Activated CD8-positive, alpha-beta memory T cell treated with anti-CD3 and anti-CD28 coated beads, Interleukin-2, amount 50 U/mL, for 1 hour (primary cell): Measurements from ENCODE around the gene JARID2.

ENCODE experiments used
- DNase-seq: peaks from one replicate; pipeline ENCODE4 v3.0.0-alpha.2; 2020; ENCODE audit errors: extremely low read depth

Gene JARID2

DNA sequence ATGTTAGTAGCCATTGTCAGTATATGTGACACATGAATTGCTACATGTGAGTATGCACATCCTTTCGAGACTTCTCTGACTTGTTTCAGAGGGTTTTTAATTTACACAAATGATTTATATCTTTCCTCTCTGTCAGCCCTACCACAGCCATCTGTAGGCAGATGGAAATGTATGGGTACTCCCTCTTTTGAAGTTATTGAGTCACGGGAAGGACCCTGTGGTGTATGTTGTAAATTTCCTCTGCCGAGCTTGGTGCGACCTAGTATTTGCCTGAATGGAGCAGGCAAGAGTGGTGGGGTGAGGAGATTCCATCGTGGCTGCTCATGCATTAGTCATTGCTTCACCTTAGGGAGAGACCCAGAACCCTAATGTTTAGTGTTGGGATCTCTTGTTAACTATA, 171.9 kb downstream of the JARID2 start:
- no peak for DNase-seq

DNA sequence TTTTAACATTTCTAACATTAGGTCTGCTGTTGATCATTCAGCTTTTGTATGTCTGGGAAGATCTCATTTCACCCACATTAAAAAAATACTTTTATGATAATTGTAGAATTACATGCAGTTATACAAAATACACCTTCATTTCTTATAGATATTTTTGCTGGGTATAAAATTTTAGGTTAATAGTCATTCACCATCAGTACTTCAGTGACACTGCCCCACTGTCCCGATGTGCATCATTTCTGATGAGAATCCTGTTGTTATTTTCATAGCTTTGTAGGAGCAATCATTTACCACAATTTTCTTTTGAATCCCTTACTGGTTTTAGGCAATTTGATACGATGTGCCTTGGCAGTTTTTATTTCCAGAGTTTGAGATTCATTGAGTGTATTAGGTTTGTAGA, 173.6 kb downstream of the JARID2 start:
- no peak for DNase-seq

DNA sequence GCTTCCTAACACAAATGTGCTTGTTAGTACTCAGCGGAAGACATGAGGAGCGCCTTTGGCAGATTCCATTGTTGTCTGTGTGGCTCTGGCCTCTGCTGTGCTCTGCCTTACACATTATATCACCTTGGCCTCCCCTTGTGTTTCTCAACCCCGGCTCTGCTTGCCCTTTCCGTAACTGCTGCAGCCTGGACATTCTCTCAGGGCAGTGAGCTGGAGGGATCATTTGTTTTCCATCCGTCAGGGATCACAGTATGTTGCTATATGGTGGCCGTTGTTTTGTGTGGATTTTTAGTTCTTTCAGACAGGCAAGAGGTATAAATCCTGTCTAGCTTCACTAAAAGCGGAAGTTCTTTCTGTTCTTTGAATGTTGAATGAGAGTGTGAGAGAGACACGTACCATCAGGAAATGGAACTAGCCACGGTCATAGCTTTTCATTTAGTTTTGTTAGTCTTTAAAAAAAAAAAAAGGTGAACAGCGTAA, 175.1 kb downstream of the JARID2 start:
- no peak for DNase-seq

DNA sequence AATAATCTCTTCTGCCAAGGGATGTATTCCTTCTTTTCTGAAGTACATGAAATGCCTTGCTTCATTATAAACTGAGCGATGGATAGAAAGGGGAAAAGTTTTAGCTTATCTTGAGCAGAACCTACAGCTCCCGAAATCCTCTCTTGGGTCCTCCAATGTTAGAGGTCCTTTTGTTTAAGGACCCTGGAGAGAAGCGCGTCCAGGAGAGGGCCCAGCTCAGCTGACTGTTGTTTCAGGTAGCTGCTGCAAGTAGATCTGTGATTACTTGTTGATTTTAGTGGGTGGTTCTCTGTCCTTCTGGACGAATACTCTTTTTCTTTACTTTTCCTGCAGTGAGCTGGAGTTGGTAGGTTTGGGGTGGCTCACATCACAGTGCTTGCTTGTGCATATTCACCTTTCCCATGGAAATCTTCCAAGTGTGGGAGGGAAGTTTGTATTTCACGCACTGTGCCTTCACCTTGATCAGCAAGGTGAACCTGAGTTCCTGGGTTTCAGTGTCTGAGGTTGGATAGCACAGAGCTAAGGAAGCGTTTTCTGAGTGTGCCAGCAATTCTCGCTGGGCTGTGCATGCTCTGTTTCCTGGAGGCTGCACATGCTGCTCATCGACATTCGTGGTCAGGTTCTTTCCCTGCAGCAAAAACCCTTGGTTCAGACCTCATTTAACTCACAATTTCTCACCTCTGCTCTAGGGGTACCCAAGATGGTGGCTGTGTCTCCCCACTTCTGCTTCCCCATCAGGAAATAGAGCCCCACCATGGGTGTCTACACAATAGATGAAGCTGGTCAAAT, 176.3 kb downstream of the JARID2 start:
- no peak for DNase-seq

DNA sequence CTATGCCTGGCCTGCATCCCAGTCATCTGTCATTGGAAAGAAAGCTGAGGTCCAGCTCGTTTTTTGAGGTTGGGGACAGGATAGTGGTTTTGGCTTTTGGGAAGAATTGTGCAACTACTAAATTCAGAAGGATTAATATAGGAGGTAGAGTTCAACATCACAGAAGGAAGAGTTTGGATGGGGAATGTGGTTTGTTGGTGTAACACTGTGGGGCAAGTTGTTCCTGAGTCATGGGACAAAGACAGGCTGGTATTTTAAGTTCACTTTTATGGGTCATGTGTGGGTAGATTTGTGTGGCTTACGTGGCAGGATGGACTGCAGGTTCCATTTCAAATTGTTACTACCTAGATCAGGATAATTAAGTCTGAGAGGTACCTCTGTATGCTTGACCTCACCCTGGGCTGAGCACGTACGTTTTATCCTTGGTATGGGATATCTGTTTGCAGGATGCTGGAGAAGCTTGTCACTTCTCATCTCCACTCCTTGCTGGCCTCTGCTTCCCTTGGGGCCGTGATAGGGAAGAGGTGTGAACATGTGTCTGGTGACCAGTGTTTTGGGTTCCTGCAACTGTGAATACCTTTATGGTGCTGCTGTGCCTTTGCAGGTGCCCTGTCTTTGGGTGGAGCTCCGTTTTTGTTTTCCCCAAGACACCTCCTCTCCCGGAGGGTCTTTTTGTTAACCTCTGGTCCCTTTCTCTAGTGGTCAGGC, 177.6 kb downstream of the JARID2 start:
- DNase-seq: no peak

DNA sequence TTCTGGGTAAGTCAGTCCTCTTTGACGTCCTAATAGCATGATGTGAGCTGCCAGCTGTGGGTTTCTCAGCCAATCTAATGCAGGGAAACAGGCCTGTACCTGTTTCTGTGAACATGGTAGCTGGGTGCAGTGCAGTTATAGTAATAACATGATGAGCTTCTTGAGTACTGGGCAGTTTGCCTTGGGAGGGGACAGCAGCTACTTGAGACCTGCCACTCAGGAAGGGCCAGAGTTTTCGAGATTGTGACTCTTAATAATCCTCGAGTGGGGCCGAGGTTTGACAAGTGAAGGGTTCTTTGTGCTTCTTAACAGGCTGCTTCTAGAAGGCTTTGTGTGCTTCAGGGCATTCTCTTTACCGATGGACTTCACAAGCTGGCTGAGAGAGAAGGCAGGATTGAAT, 180.1 kb downstream of the JARID2 start:
- no peak for DNase-seq

DNA sequence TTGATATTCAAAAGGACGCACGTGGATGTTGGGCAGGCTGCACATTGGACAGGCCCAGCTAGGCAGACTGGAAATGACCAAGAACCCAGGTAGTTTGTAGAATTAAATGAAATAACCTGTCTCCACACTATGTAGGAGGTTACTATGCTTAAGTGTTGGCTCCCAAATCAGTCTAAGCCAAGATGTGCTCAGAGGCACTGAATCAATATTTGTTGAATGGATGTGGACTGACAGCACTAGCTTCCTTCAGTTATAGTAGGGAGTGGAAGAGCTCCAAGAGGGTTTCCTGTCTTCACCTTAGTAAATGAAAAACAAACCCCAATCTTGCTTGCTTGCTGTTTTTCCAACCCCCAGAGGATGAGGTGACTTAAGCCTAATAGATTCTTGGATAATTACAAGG, 180.5 kb downstream of the JARID2 start:
- DNase-seq: no peak

DNA sequence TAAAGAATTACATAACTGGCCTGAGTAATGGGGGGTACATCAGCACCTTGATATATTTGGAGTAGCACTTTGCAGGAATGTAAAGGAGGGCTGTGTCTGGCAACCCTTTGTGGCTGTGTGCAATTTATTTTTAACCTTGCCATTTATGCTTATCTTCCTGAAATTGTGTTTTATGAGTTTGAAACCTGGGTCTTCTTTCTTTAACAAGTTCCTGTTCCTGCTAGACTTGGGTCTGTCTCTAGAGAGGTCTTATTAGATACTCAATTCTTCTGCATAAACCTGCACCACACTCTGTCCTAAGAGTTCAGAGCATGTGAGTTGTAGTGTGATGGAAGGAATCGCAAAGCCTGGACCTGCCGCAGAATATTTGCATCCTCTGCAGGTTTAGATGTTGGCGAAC, 181.0 kb downstream of the JARID2 start:
- DNase-seq: no peak

DNA sequence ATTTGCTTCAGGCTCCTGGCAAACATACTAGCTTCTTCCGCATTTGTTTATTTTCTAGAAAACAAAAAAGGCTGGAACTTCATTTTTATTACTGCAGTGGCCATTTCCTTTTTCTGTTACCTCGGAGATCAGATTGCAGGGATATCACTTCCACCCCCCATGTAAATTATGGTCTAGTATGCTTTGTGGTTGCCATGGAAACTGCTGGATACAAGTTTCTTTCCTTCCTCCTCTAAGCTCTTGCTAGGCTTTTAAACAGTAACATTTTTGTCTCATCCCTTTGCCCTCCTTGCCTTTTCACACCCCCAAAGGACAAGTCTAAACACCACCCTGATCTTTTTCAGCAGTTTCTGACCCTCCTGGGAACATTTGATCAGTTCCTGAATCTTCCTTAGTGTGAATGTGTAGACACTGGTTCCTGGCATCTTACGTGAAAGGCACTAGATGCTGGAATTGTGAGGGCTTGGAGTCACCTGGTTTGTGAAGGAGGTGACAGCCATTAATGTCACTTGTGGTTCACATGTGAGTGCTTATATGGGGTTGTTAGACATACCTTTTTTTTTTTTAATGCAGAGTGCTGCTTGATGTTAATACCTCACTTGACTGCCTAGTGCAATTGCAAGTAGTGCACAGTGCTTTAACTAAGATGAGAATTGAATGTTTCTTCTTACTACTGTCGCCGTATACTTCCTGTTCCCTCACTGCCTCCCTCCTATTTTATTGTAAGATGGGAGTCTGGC, 181.6 kb downstream of the JARID2 start:
- no peak for DNase-seq

DNA sequence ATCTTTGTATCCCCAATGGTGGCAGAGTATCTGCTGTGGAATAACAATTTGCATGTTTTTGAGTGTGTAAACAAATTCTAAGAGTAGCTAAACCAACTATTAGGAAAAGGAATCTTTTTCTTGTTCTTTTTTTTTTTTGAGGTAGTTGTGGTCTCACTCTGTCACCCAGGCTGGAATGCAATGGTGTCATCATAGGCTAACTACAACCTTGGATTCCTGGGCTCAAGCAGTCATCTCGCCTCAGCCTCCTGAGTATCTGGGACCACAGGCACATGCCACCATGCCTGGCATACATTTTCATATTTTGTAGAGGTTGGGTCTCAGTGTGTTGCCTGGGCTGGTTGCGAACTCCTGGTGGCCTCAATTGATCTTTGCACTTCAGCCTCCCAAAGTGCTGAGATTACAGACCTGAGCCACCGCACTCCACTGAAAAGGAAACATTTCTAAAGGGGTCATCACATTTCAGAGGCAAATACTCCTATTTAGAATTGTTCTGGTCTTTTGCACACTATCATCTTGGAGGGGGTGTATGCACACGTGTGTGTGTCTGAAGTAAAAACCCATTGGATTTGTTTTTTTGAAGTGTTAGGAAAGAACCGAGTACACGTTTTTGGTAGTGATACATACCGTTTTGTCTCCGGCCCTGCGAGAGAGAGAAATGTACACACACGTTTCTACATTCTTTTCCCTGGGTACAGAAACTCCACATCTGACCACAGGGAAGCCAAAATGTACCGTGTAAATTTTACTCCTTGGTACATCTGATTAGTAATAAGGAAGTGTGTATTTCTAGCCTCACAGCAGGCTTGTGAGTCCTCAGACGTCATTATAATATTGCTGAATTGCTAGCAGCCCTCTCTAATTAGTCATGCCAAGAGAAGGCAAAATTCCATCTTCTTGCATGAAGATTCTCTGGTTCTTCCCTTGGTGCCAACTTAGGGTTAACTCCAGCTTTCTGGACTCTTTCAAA, 183.6 kb downstream of the JARID2 start:
- no peak for DNase-seq

DNA sequence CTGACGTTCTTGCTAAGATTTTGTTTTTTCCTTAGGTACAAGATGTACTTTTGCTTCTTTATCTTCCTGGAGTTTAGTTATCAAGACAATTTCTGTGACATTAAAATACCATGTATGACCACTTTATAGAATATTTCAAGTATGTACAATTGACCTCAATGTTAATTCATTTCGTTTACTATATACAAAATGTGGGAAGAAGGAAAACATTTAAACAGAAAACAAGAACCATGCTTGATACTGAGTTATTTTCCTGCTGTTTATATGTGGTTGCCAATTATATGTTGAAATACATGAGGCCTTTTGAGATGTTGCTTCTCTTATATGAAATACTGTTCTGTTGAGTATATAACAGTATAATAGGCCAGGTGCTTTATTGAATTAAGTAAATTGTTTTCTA, 184.3 kb downstream of the JARID2 start:
- DNase-seq: no peak

DNA sequence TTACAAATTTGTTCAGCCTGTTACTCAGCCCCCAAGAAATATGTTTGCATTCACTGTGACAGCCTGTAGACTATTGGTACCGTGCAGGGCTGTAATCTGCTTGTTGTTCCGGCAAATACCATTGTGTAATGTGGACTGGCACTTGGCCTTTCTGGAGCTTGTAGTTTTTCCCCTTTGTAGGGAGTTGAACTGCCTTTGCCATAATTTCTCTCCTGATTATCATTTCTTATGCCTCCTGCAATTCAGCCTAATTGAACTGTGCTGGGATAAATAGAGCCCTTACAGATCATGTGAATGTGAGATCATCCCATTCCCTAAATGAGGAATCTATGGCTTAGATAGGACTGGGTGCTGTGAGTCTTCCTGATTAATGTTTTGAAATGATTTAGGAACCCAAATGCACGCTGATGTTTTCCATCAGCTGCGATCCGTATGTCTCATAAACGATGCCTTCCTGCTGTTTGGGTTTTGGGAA, 185.1 kb downstream of the JARID2 start:
- DNase-seq: no peak

DNA sequence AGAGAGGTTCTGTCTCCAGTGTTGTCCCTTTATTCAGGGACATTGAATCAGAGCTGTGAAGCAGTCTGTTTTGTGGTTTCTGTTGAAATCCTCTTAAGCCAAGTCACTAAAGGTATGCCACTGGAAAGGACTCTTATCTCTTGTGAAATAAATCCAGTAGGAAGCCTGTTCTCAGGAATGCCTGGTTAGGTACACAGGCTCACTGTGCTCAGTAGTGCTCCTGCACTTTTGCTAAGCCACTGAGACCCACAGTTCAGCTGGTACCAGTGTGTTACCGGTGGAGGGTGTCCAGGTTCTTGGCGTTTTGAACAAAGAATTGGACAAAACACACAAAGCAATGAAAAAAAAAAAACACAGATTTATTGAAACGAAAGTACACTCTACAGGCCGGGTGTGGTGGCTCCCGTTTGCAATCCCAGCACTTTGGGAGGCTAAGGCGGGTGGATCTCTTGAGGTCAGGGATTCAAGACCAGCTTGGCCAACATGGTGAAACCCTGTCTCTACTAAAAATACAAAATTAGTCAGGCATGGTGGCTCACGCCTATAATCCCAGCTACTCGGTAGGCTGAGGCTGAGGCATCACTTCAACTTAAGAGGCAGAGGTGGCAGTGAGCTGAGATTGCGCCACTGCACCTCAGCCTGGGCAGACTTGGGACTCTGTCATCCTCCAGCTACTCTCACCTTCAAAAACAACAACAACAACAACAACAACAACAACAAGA, 186.1 kb downstream of the JARID2 start:
- DNase-seq: no peak

DNA sequence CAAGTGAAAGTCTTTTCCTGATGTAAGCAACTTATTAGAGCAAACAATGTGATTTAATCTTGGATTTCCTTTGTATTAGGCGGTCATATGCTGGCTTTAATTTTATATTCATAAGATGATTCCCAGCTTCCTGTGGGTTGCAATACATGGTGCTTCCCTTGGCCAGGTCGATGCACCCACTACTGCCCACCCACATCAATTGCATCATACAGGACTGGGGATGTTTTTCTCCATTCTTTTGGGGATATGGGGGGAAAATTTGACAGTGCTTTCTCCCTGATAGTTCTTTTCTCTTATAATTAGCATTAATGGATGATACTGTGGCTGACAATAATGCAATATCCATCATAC, 187.6 kb downstream of the JARID2 start:
- DNase-seq: no peak

DNA sequence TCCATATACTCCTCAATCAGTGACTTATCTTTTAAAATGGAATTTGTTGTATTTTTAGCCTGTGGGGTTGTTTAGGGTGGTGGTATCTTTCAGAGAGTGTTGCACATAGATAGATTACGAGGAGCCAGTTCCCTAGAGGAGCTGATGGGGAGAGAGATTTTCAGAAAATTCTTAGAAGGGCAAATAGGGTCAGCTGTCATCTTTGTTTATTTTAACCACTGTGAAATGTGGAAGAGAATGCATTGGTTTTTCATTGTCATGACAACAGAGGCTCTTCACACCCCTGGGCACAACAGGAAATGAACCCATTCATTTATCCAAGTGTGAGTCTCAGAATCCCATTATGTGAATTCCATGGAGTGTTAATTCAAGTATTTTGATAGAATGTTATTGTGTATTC, 188.4 kb downstream of the JARID2 start:
- no peak for DNase-seq

DNA sequence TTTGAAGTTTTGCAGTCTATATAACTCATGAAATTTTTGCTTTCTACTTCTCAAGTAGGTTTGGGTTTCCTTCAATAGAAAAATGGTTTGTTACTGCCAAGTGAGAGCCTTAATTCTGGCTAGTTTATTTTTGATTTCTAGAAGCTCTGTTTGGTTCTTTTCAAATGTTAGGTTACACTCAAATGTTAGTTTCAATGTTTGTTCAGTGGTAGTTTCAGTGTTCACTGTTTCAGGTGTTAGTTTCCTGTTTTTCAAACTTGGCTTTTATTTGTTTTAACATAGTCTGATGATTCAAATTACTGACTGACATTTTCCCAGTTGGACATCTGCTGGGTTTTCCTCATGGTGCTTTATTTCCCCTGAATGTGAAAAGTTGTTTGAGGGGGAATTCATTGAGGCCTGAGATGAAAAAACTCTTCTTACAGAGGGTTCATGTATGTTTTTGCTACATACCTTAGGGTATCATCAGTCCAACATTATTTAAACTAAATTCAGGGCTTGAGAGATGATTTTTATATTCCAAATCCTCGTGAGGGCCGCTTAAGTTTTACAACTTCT, 189.0 kb downstream of the JARID2 start:
- no peak for DNase-seq

DNA sequence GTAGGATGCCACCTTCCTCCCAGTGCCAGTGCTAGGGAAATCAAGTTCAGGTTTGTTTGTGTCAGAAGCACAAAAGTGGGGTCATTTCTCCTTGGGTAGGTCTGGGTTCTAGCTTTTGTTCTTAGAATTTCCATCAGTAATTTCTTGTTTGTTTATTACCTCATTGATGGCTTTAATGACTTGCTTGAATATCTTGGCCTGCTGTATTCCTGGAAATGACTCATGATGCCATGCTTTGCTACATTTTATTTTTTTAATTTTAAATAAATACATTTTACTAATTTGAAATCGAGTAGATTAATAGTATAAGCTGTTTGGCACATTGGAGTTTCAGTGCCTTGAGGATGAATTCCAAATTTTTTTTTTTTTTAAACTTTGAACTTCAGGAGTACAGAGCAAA, 189.6 kb downstream of the JARID2 start:
- DNase-seq: no peak

DNA sequence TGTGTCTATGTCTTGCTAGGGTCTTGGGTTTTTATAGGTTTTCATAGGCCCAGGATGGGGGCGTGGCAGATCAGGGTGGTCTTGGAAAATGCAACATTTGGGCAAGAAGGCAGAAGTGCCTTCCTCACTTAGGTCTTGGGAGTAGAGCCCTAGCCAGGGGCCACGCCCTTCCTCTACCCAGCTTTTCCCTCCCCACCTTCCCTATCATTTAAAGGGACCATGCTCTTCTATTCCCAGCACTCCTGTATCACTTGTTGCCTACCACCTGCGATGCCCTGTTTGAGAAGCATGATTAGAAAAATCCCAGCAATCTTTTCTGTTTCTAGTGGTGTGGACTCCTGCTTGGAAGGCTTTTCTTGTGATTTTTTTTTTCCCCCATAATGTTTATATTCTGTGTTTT, 190.6 kb downstream of the JARID2 start:
- no peak for DNase-seq

DNA sequence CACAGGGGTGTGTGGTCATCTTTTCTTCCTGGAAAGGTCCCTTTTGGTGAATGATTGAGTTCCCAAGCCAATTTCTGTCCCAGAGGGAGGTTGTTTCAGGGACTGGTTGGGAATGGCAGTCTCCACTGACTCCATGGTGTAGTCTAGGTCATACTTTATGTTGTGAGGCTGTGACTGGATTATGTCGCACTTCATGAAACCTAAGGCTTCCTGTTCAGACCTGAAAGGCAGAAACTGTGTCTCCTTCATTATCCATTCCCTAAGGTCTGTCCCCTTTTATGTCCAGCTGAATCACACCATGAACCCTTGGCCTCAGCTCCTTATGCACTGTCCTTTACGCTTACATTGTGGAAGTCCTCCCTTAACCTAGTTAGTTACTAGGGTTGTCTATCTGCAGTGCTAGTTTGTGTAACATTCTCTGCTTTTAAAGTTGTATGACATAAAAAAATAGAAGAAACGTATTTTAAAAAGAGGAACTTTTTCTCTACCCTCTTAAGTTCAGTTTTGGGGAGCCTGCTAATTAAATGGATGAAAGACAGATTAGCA, 191.3 kb downstream of the JARID2 start:
- no peak for DNase-seq

DNA sequence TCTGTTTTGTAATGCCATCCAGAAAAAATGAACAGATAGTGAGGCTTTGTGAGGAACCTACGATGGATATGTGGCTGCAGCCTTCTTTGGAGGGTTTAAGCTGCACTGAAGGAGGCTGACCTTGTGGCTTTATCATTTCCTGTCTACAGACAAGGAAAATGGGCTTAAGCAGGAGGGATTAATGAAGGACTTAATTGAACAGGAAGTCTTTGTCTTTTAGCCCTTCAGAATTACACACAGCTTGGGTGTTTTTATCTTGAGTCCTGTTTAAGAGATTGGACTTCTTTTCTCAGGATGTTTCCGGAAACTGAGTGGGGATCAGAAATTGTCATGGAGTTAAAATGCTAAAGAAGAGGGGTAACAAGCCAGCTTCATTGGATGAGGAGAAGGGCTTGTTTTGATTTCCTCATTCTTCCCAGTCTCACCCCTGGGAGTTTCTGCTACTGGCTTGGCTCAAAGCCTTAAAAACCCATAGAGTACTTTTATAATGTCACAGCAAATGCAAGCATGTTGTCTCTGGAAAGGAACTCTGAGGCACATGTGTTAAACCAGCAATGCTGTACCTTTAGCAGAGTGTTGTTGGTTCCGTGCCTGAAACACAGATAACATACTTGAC, 193.6 kb downstream of the JARID2 start:
- no peak for DNase-seq
